ENCODE data around the gene SNRPB2.

SNRPB2 gene

DNA sequence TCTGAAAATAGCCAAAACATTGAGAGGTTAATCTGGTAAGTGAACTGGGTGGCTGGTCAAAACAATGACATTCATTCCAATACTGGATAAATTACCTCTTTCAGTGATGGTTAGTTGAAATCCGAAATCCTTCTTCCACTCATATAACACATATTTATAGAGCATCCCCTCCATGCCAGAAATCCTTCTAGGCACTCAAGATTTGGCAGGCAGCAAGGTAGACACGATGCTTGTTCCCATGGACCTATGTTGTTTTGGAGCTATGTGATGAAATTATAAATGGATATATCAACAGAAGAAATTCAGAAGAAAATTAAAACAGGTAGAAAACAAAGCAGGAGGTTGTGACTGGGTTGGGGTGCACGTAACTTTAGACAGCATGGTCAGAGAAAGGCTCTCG is 26.3 kb upstream of the SNRPB2 start:
- Histone ChIP-seq H3K27me3 (ENCODE audit: control insufficient read depth, insufficient read depth, low read length) (no peaks in the 10 kb centered on the region), H3K36me3 (ENCODE audit: control insufficient read depth, insufficient read depth, low read length) (no peaks in the 10 kb centered on the region), H3K27ac (ENCODE audit: low read depth, low read length) (no peak overlapping the region), H3K4me1 (ENCODE audit: control insufficient read depth, insufficient read depth, low read length) (no peaks in the 10 kb centered on the region), H3K4me3 (ENCODE audit: low read depth, low read length) (no peak overlapping the region), H3K9ac (ENCODE audit: low read length) (no peak overlapping the region), H3K9me3 (ENCODE audit: control insufficient read depth, insufficient read depth, low read depth, low read length) (peaks cover 19% of the 10 kb centered on the region)

DNA sequence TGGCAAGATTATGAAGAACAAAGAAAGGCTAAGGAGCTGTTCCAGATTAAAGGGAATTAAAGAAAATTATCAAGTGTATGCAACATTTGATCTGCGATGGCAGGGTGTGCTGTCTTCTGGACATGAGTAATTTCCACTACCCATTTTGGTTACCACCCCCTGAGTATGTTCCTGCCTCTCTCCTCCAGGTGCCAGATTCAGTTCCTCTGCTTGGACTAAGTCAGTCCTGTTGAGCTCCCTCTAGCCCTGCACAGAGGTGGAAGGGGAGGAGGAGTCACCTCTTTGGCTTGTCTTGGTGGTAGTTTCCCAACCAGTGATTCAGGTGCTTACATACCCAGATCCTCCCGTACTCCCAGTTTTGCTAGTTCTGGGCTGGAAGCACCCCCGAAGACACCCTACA is 22.2 kb upstream of the SNRPB2 start:
- no peak overlapping the region for H3K9ac ChIP-seq (ENCODE audit: low read length)
- no peak overlapping the region for H3K27ac ChIP-seq (ENCODE audit: low read depth, low read length)
- H3K36me3 ChIP-seq (ENCODE audit: control insufficient read depth, insufficient read depth, low read length) = no peaks in the 10 kb centered on the region
- no peak overlapping the region for H3K4me3 ChIP-seq (ENCODE audit: low read depth, low read length)
- no peaks in the 10 kb centered on the region for H3K4me1 ChIP-seq (ENCODE audit: control insufficient read depth, insufficient read depth, low read length)
- peaks cover 19% of the 10 kb centered on the region for H3K9me3 ChIP-seq (ENCODE audit: control insufficient read depth, insufficient read depth, low read depth, low read length)
- no peaks in the 10 kb centered on the region for H3K27me3 ChIP-seq (ENCODE audit: control insufficient read depth, insufficient read depth, low read length)

DNA sequence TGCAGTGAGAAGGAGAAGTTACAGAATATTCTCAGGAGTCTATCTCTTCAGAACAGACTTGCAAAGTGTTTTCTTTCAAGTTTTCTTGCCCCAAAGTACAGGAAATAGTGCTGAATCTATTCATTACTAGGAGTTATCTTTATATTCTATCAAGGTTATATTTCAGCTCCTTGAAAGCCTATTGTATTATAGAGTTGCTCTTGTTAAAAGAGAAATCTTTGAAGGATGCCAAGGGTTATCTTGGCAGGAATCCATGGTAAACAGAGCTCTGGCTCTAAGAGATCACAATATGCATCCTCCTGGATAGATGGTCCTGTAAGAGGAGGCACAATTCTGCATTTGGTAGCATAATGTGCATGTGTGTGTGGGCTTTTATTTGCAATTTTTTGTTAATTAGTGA is 21.2 kb upstream of the SNRPB2 start:
- H3K27ac ChIP-seq (ENCODE audit: low read depth, low read length) = no peak overlapping the region
- H3K36me3 ChIP-seq (ENCODE audit: control insufficient read depth, insufficient read depth, low read length) = no peaks in the 10 kb centered on the region
- H3K9ac ChIP-seq (ENCODE audit: low read length) = no peak overlapping the region
- peaks cover 19% of the 10 kb centered on the region for H3K9me3 ChIP-seq (ENCODE audit: control insufficient read depth, insufficient read depth, low read depth, low read length)
- no peaks in the 10 kb centered on the region for H3K27me3 ChIP-seq (ENCODE audit: control insufficient read depth, insufficient read depth, low read length)
- H3K4me1 ChIP-seq (ENCODE audit: control insufficient read depth, insufficient read depth, low read length) = no peaks in the 10 kb centered on the region
- no peak overlapping the region for H3K4me3 ChIP-seq (ENCODE audit: low read depth, low read length)

DNA sequence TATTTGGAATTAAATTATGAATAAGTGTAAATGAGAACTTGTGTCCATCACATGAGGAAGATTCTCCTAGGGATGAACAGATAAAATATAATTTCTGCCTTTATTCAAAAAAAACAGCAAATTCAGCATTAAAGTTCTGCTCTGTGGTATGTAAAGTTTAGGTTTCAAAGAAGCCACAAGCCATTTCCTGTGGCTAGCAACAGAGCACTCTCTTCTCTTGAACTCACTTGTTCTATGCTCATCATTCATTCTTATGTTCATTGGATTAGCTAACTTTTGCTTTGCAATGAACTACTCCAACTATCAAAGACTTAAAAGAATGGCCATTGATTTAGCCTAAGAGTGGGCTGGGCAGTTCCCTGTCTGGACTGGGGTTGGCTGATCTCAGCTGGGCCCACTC is 20.8 kb upstream of the SNRPB2 start:
- Histone ChIP-seq H3K27me3 (ENCODE audit: control insufficient read depth, insufficient read depth, low read length) (no peaks in the 10 kb centered on the region), H3K4me1 (ENCODE audit: control insufficient read depth, insufficient read depth, low read length) (no peaks in the 10 kb centered on the region), H3K4me3 (ENCODE audit: low read depth, low read length) (no peak overlapping the region), H3K9me3 (ENCODE audit: control insufficient read depth, insufficient read depth, low read depth, low read length) (peaks cover 19% of the 10 kb centered on the region), H3K9ac (ENCODE audit: low read length) (no peak overlapping the region), H3K36me3 (ENCODE audit: control insufficient read depth, insufficient read depth, low read length) (no peaks in the 10 kb centered on the region), H3K27ac (ENCODE audit: low read depth, low read length) (no peak overlapping the region)

DNA sequence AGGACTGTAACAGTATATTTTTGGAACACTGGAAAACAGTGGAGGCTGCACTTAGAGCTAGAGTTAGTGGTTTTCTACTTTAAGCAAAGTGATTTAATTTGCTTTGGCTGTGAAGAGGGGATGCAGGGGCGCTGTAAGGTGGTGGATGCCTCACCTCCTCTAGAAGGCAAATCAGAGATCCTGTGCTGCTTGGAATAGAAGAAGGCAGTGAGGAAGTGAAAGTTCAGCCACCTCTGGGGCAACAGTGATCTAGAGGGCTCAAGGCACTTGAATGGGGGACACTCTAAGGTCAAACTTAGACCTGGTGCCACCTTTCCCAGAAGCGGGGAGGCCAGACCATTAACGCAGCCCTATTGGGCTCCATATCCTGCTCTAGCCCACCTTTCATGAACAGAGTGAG is 19.0 kb upstream of the SNRPB2 start:
- H3K27ac ChIP-seq (ENCODE audit: low read depth, low read length) = no peak overlapping the region
- no peaks in the 10 kb centered on the region for H3K36me3 ChIP-seq (ENCODE audit: control insufficient read depth, insufficient read depth, low read length)
- H3K27me3 ChIP-seq (ENCODE audit: control insufficient read depth, insufficient read depth, low read length) = no peaks in the 10 kb centered on the region
- H3K4me1 ChIP-seq (ENCODE audit: control insufficient read depth, insufficient read depth, low read length) = no peaks in the 10 kb centered on the region
- H3K9ac ChIP-seq (ENCODE audit: low read length) = no peak overlapping the region
- no peak overlapping the region for H3K4me3 ChIP-seq (ENCODE audit: low read depth, low read length)
- H3K9me3 ChIP-seq (ENCODE audit: control insufficient read depth, insufficient read depth, low read depth, low read length) = peaks cover 14% of the 10 kb centered on the region

DNA sequence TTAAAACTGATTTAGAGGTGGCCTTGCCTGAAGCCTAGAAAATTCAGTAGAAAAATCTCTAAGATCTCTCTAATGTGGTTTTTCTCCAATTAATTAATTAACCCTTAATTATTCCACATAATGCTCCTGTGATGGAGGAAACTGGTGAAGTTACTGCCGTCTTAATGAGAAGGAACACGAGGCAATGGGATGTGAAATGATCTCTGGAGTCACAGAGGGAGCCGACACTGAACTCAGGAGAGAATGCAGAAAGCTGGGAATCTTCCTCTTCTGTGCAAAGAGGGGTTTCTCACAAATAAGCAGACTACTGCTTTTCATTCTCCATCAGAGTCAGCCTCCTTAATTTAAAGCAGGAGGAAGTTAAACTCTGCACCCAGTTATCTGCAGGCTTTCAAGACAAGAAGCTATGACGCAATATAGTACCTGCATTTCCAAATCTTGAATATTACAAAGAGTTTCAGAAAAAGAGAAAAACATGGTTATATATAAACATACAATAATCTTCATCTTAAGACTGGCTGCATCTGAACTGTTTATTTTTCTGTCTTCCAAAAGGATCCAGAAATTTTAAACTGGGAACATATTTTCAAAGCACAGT is 18.1 kb upstream of the SNRPB2 start:
- no peak overlapping the region for H3K4me3 ChIP-seq (ENCODE audit: low read depth, low read length)

DNA sequence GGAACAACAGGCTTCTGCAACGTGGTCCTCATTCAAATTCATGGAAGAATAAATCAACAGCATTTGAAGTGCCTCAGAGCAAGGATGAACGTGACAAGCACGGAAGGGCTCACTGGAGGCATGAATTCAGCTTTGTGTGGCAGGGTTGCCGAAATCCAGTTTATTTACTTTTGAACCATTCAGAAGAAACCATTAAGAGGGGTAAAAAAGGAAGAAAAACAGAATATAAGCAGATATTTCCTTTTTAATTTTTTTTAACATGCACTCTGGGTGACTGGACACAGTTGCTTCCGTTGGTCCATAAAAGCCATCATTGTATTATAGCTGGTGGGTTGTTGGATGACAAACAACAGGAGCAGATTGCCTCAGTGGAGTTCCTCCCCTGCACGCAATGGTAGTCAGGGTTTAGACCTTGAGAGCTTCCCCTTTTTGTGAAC is 17.3 kb upstream of the SNRPB2 start:
- H3K36me3 ChIP-seq (ENCODE audit: control insufficient read depth, insufficient read depth, low read length) = no peaks in the 10 kb centered on the region
- no peak overlapping the region for H3K9ac ChIP-seq (ENCODE audit: low read length)
- no peak overlapping the region for H3K27ac ChIP-seq (ENCODE audit: low read depth, low read length)
- H3K4me3 ChIP-seq (ENCODE audit: low read depth, low read length) = no peak overlapping the region
- no peaks in the 10 kb centered on the region for H3K4me1 ChIP-seq (ENCODE audit: control insufficient read depth, insufficient read depth, low read length)
- H3K27me3 ChIP-seq (ENCODE audit: control insufficient read depth, insufficient read depth, low read length) = no peaks in the 10 kb centered on the region
- 0 out of 2 replicates have a peak, but pooled peaks cover 3% of the 10 kb centered on the region for H3K9me3 ChIP-seq (ENCODE audit: control insufficient read depth, insufficient read depth, low read depth, low read length)

More for the DNA sequence above, 18.1 kb upstream of the SNRPB2 start:
- no peak overlapping the region for H3K27ac ChIP-seq (ENCODE audit: low read depth, low read length)
- H3K9me3 ChIP-seq (ENCODE audit: control insufficient read depth, insufficient read depth, low read depth, low read length) = 0 out of 2 replicates have a peak, but pooled peaks cover 4% of the 10 kb centered on the region
- no peaks in the 10 kb centered on the region for H3K36me3 ChIP-seq (ENCODE audit: control insufficient read depth, insufficient read depth, low read length)
- no peaks in the 10 kb centered on the region for H3K4me1 ChIP-seq (ENCODE audit: control insufficient read depth, insufficient read depth, low read length)
- no peak overlapping the region for H3K9ac ChIP-seq (ENCODE audit: low read length)
- no peaks in the 10 kb centered on the region for H3K27me3 ChIP-seq (ENCODE audit: control insufficient read depth, insufficient read depth, low read length)

DNA sequence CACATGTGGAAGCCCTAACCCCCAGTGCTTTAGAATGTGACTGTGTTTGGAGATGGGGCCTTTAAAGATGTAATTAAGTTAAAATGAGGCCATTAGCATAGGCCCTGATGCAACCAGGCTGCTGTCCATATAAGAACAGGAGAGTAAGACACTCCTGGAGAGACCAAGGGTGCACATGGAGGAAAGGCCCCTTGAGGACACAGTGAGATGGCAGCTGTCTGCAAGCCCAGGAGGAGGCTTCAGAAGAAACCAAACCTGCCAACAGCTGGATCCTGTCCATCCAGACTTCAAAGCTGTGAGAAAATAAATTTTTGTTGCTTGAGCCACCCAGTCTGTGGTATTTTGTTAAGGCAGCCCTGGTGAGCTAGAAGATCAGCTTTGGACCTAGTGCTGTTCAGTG is 16.8 kb upstream of the SNRPB2 start:
- Histone ChIP-seq H3K9ac (ENCODE audit: low read length) (no peak overlapping the region), H3K9me3 (ENCODE audit: control insufficient read depth, insufficient read depth, low read depth, low read length) (no peaks in the 10 kb centered on the region), H3K27ac (ENCODE audit: low read depth, low read length) (no peak overlapping the region), H3K27me3 (ENCODE audit: control insufficient read depth, insufficient read depth, low read length) (no peaks in the 10 kb centered on the region), H3K4me3 (ENCODE audit: low read depth, low read length) (no peak overlapping the region), H3K36me3 (ENCODE audit: control insufficient read depth, insufficient read depth, low read length) (no peaks in the 10 kb centered on the region), H3K4me1 (ENCODE audit: control insufficient read depth, insufficient read depth, low read length) (no peaks in the 10 kb centered on the region)

DNA sequence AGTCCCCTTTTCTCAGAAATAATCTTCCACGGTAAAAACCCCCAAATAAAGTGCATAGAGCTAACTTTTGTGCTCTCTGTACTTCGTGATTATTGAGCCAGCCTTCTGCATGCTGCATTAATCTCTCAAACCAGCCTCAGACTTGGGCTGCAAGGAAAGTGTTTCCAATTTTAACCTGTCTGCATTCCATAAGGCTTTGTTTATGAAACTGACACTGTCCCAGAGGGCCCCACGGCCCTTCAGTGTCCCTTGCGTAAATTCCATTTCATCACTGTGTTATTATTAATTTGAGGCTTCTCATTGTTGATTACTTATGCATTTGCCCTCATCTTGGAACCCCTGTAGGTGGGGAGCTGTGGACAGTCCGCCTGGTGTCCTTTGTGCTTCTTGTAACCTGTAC is 15.6 kb upstream of the SNRPB2 start:
- Histone ChIP-seq H3K9ac (ENCODE audit: low read length) (no peak overlapping the region), H3K4me1 (ENCODE audit: control insufficient read depth, insufficient read depth, low read length) (no peaks in the 10 kb centered on the region), H3K9me3 (ENCODE audit: control insufficient read depth, insufficient read depth, low read depth, low read length) (no peaks in the 10 kb centered on the region), H3K36me3 (ENCODE audit: control insufficient read depth, insufficient read depth, low read length) (no peaks in the 10 kb centered on the region), H3K4me3 (ENCODE audit: low read depth, low read length) (no peak overlapping the region), H3K27ac (ENCODE audit: low read depth, low read length) (no peak overlapping the region), H3K27me3 (ENCODE audit: control insufficient read depth, insufficient read depth, low read length) (no peaks in the 10 kb centered on the region)

DNA sequence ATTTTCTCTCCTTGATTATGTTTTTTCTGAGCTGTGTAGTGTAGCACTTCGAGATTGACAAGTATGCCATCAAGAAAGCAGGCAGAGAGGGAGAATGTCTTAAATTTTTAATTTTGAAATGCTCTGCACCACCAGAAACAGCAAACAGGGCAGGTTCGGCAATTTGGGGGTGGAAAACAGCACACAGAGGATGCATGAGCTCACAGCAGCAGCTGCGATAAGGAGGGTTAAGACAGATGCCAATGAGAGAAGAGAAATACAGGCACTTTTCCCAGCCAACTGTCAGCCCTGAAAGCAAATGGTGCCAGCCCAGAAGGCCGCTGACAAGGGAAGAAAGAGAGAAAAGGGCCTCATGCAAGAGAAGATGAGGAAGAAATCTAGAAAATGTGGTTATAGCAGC is 15.1 kb upstream of the SNRPB2 start:
- Histone ChIP-seq H3K9me3 (ENCODE audit: control insufficient read depth, insufficient read depth, low read depth, low read length) (no peaks in the 10 kb centered on the region), H3K9ac (ENCODE audit: low read length) (no peak overlapping the region), H3K36me3 (ENCODE audit: control insufficient read depth, insufficient read depth, low read length) (no peaks in the 10 kb centered on the region), H3K27ac (ENCODE audit: low read depth, low read length) (no peak overlapping the region), H3K4me1 (ENCODE audit: control insufficient read depth, insufficient read depth, low read length) (no peaks in the 10 kb centered on the region), H3K27me3 (ENCODE audit: control insufficient read depth, insufficient read depth, low read length) (no peaks in the 10 kb centered on the region), H3K4me3 (ENCODE audit: low read depth, low read length) (no peak overlapping the region)

DNA sequence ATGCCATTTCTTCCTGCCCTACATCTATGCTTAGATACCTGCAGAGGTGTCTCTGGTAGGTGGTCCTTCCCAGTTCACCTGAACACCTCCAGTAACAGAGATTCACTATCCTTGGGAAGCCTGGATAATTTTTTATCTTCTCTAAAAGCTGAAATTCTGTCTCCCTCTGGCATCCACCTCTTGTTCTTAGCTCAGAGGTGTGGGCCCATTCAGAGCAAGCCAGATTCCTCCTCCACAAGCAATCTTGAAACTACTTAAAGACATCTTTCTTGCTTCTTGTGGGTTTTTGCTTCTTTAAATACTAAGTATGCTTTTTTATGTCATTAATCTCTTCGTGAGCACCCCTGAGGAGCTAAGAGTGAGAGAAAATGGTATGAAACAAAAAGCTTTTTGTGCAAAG is 10.4 kb upstream of the SNRPB2 start:
- H3K36me3 ChIP-seq (ENCODE audit: control insufficient read depth, insufficient read depth, low read length) = no peaks in the 10 kb centered on the region
- H3K9me3 ChIP-seq (ENCODE audit: control insufficient read depth, insufficient read depth, low read depth, low read length) = no peaks in the 10 kb centered on the region
- no peak overlapping the region for H3K27ac ChIP-seq (ENCODE audit: low read depth, low read length)
- peaks cover 4% of the 10 kb centered on the region; the same call in 1 of the 2 replicates for H3K27me3 ChIP-seq (ENCODE audit: control insufficient read depth, insufficient read depth, low read length)
- H3K4me3 ChIP-seq (ENCODE audit: low read depth, low read length) = no peak overlapping the region
- H3K9ac ChIP-seq (ENCODE audit: low read length) = no peak overlapping the region
- H3K4me1 ChIP-seq (ENCODE audit: control insufficient read depth, insufficient read depth, low read length) = no peaks in the 10 kb centered on the region

DNA sequence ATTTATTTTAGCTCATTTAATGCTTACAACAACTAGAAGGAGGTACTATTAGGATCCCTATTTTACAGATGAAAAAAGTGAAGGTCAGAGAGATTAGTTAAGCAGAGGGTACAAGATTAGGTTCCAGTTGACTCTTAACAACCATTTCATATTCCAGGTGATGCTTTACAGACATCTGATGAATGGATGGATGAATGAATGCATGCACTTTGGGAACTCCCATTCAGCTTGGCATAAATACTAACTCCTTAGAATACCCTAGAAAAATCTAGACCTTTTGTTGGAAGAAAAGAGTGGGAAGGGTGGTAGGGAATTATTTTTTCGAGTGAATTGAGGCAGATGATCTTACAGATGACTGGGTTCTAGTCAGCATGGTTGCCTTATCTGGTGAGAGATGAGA is 746 bp upstream of the SNRPB2 start:
- Histone ChIP-seq H3K36me3 (ENCODE audit: control insufficient read depth, insufficient read depth, low read length) (peaks cover 22% of the 10 kb centered on the region), H3K4me1 (ENCODE audit: control insufficient read depth, insufficient read depth, low read length) (peaks cover 12% of the 10 kb centered on the region), H3K27me3 (ENCODE audit: control insufficient read depth, insufficient read depth, low read length) (peaks cover 10% of the 10 kb centered on the region), H3K27ac (ENCODE audit: low read depth, low read length) (peak overlapping the region; percentile 75), H3K9me3 (ENCODE audit: control insufficient read depth, insufficient read depth, low read depth, low read length) (no peaks in the 10 kb centered on the region), H3K9ac (ENCODE audit: low read length) (no peak overlapping the region), H3K4me3 (ENCODE audit: low read depth, low read length) (peak overlapping the region; percentile 95)

Measured in HUES6 (cell line).